ENCODE results near the gene UBE2F. TPM values are rescaled to one million over a fixed set of nuclear protein-coding genes. Genes with fewer than 3 reads are reported as not detected.

Gene UBE2F
- total RNA-seq, 1 experiment from 2014 or later = 62.1 TPM

DNA sequence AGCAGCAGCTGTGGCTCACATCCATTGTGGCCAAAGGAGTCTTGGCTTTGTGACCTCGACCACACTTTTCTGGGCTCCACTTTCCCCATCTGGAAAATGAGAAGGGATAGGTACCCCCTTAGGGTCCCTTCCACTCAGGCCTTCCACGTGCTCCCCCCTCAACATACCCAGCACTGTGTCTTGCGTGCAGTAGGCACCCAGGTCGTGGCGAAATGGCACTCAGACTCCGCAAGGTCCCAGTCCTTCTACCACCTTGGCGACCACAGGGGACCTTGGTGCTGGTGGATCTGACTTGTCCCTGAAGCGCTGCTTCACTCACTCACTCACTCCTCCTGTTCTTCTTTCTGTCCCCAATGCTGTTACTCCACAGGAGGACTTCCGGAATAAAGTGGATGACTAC, 74.1 kb downstream of the UBE2F start:
- Mint-ChIP-seq H3K4me3 (no peak overlapping the region; a peak in 1 of 5 replicates), H3K27ac (peak overlapping the region in 1 of 3 experiments; percentile 70; a peak in 1 of 7 replicates), H3K4me1 (no peaks in the 10 kb centered on the region), H3K36me3 (ENCODE audit: insufficient read depth in 1 of 3, low read depth in 3 of 3) (peaks cover 19 to 62% (median 30%) of the 10 kb centered on the region in 3 experiments; a peak in 6 of 7 replicates), H3K9me3 (no peaks in the 10 kb centered on the region), H3K27me3 (ENCODE audit: low read depth) (no peaks in the 10 kb centered on the region)
- H3K4me2 ChIP-seq (ENCODE audit: insufficient read depth, insufficient read length, low read length) = no peak overlapping the region
- H3K4ac ChIP-seq (ENCODE audit: low read depth, low read length) = no peak overlapping the region
- H3K27me3 ChIP-seq (ENCODE audit: insufficient read depth, low read length) = no peaks in the 10 kb centered on the region
- H4K91ac ChIP-seq (ENCODE audit: insufficient read length, low read depth, low read length) = no peak overlapping the region
- H3K79me2 ChIP-seq (ENCODE audit: insufficient read depth, low read length) = no peaks in the 10 kb centered on the region
- H2BK12ac ChIP-seq (ENCODE audit: insufficient read length, low read depth, low read length) = no peak overlapping the region
- H4K5ac ChIP-seq (ENCODE audit: insufficient read length, low read depth, low read length) = no peak overlapping the region
- no peak overlapping the region for H2AFZ ChIP-seq (ENCODE audit: low read length)
- H4K20me1 ChIP-seq (ENCODE audit: control insufficient read depth, insufficient read depth, insufficient read length) = no peaks in the 10 kb centered on the region
- no peak overlapping the region for H2BK15ac ChIP-seq (ENCODE audit: low read depth, low read length)
- no CpG with 5 or more reads among the region's 9 CpGs for WGBS (ENCODE audit: extremely low coverage, insufficient read length, low lambda C conversion rate)
- H3K56ac ChIP-seq (ENCODE audit: insufficient read length, low read depth, low read length) = no peak overlapping the region
- H3K14ac ChIP-seq (ENCODE audit: insufficient read depth, low read length) = no peak overlapping the region
- H3K23ac ChIP-seq (ENCODE audit: insufficient read length, low read depth, low read length) = no peak overlapping the region
- H4K8ac ChIP-seq (replicated peaks; ENCODE audit: insufficient read length, low read depth, low read length) = no peak overlapping the region
- no peak for DNase-seq
- H3K9me3 ChIP-seq (ENCODE audit: control insufficient read depth, low read depth, low read length) = no peaks in the 10 kb centered on the region
- H2BK120ac ChIP-seq (ENCODE audit: low read depth, low read length, poor library complexity, severe bottlenecking) = no peak overlapping the region
- no peak overlapping the region for H3K18ac ChIP-seq (ENCODE audit: insufficient read length, low read depth, low read length)
- no peak overlapping the region for H3K27ac ChIP-seq (ENCODE audit: insufficient read length, low read depth, low read length)
- H3K23me2 ChIP-seq (ENCODE audit: insufficient read length, low read depth, low read length, poor library complexity, severe bottlenecking) = no peaks in the 10 kb centered on the region
- H2BK20ac ChIP-seq (ENCODE audit: low read depth, low read length, poor library complexity, severe bottlenecking) = no peak overlapping the region
- H3K4me1 ChIP-seq (ENCODE audit: insufficient read depth, low read length) = no peaks in the 10 kb centered on the region
- H2BK5ac ChIP-seq (ENCODE audit: insufficient read length, low read length) = no peak overlapping the region
- H3K9ac ChIP-seq (ENCODE audit: extremely low read depth, insufficient read length, low read length) = no peak overlapping the region
- TF ChIP-seq, protein P1, sequence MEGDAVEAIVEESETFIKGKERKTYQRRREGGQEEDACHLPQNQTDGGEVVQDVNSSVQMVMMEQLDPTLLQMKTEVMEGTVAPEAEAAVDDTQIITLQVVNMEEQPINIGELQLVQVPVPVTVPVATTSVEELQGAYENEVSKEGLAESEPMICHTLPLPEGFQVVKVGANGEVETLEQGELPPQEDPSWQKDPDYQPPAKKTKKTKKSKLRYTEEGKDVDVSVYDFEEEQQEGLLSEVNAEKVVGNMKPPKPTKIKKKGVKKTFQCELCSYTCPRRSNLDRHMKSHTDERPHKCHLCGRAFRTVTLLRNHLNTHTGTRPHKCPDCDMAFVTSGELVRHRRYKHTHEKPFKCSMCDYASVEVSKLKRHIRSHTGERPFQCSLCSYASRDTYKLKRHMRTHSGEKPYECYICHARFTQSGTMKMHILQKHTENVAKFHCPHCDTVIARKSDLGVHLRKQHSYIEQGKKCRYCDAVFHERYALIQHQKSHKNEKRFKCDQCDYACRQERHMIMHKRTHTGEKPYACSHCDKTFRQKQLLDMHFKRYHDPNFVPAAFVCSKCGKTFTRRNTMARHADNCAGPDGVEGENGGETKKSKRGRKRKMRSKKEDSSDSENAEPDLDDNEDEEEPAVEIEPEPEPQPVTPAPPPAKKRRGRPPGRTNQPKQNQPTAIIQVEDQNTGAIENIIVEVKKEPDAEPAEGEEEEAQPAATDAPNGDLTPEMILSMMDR (conservative IDR thresholded peaks at IDR 0.05) = no peak
- no peak overlapping the region for H2AK5ac ChIP-seq (ENCODE audit: insufficient read length, low read length)
- H3K79me1 ChIP-seq (ENCODE audit: insufficient read depth, low read depth, low read length, poor library complexity, severe bottlenecking) = no peaks in the 10 kb centered on the region
- no peak overlapping the region for H3T11ph ChIP-seq (ENCODE audit: low read length)

All from H9 (cell line).